Endothelial cell of umbilical vein (primary cell): ENCODE data around the gene FOXP1. TPM values are rescaled to one million over a fixed set of nuclear protein-coding genes. Genes with fewer than 3 reads are reported as not detected.

Source experiments
- BruUV-seq: library from RNA; stranded (reverse); fragments of 400-500 nt; replicated peaks from 2 replicates; lab custom pipeline; 2021; lab: Mats Ljungman, UMichigan
- CTCF ChIA-PET: fragments of 300-600, 350-600 bp; sonication (Branson Sonifier 250); formaldehyde crosslinking; loops from one replicate; lab custom pipeline; 2021; ENCODE audit warnings: antibody characterized with exemption, inconsistent platforms; lab: Charles Lee
- POLR2A ChIA-PET: fragments of 300-600, 350-600 bp; sonication (Branson Sonifier 250); formaldehyde crosslinking; loops from one replicate; lab custom pipeline; 2021; ENCODE audit warnings: antibody characterized with exemption, inconsistent platforms; lab: Charles Lee
- DNase-seq: peaks from one replicate; pipeline ENCODE4 v3.0.0-alpha.2; 2011; ENCODE audit warnings: low read depth, low spot score
- FAIRE-seq: peaks from 2 replicates; lab custom pipeline; 2011; peaks lifted over from hg19 to GRCh38; lab: Jason Lieb, UNC
- H2AFZ ChIP-seq: 2 replicates; pipeline ENCODE4 v1.6.0; 2012; ENCODE audit warnings: low read depth, low read length, control low read depth, inconsistent platforms
- H3K27ac ChIP-seq: 2 replicates; pipeline ENCODE4 v1.5.1; 2011; ENCODE audit warnings: low read depth, mild to moderate bottlenecking, control low read depth, low read length, moderate library complexity; ENCODE audit not compliant: insufficient read depth
- H3K27me3 ChIP-seq, 2 experiments: 2 replicates each; pipeline versions ENCODE4 v1.6.0 to v1.6.1; 2011; ENCODE audit warnings: low read length in 2 of 2, mixed read lengths in 1 of 2; ENCODE audit not compliant: control insufficient read depth in 2 of 2, insufficient read depth in 2 of 2
- H3K36me3 ChIP-seq, 2 experiments: 2 replicates in 1 of 2; 3 replicates in 1 of 2; pipeline ENCODE4 v1.5.1; 2011; ENCODE audit warnings: low read length in 2 of 2, mild to moderate bottlenecking in 1 of 2, moderate library complexity in 1 of 2; ENCODE audit not compliant: control insufficient read depth in 2 of 2, insufficient read depth in 2 of 2; ENCODE audit errors: extremely low read depth in 1 of 2
- H3K4me1 ChIP-seq: 3 replicates; pipeline ENCODE4 v1.5.1; 2011; ENCODE audit warnings: mild to moderate bottlenecking, low read length; ENCODE audit not compliant: control insufficient read depth, insufficient read depth; ENCODE audit errors: extremely low read depth
- H3K4me2 ChIP-seq: 2 replicates; pipeline ENCODE4 v1.6.1; 2011; ENCODE audit warnings: low read length, control low read depth, mixed read lengths; ENCODE audit not compliant: insufficient read depth
- H3K4me3 ChIP-seq, 3 experiments: fragments of 200-600 bp in 1 of 3; sonication (generic), shearing (Covaris generic) in 1 of 3; replicated peaks in 1 of 3; 2 replicates each; pipeline ENCODE4 v1.5.1; 2011 to 2016; ENCODE audit warnings: control low read depth in 3 of 3, low read length in 3 of 3, mild to moderate bottlenecking in 2 of 3, inconsistent platforms in 1 of 3, low read depth in 1 of 3, moderate library complexity in 1 of 3; ENCODE audit not compliant: insufficient read depth in 1 of 3
- H3K79me2 ChIP-seq: 2 replicates; pipeline ENCODE4 v1.6.0; 2012; ENCODE audit warnings: low read length, inconsistent platforms; ENCODE audit not compliant: control insufficient read depth, insufficient read depth
- H3K9ac ChIP-seq: replicated peaks from 2 replicates; pipeline ENCODE3; 2011; ENCODE audit warnings: low read length, control low read depth; ENCODE audit not compliant: insufficient read depth; ENCODE audit errors: extremely low read depth
- H3K9me1 ChIP-seq: replicated peaks from 3 replicates; pipeline ENCODE4 v1.6.0; 2011; ENCODE audit warnings: mild to moderate bottlenecking, low read length; ENCODE audit not compliant: control insufficient read depth, insufficient read depth; ENCODE audit errors: extremely low read depth
- H3K9me3 ChIP-seq: replicated peaks from 2 replicates; pipeline ENCODE4 v1.5.1; 2012; ENCODE audit warnings: low read length, inconsistent platforms; ENCODE audit not compliant: control insufficient read depth, insufficient read depth
- H4K20me1 ChIP-seq: replicated peaks from 2 replicates; pipeline ENCODE3; 2011; ENCODE audit warnings: mild to moderate bottlenecking, low read length; ENCODE audit not compliant: control insufficient read depth, insufficient read depth; ENCODE audit errors: extremely low read depth
- CTCF ChIP-seq, 2 donors: IDR thresholded peaks; 1 replicate in 1 of 2; 2 replicates in 1 of 2; pipeline ENCODE4 v1.5.1; 2011; ENCODE audit warnings: low read length in 2 of 2, mild to moderate bottlenecking in 2 of 2, moderate library complexity in 2 of 2, control low read depth in 1 of 2, inconsistent platforms in 1 of 2, low read depth in 1 of 2; ENCODE audit not compliant: insufficient read depth in 1 of 2; ENCODE audit errors: extremely low read depth in 1 of 2
- EZH2 ChIP-seq: IDR thresholded peaks from 2 replicates; pipeline ENCODE4 v1.6.1; 2012; ENCODE audit warnings: borderline replicate concordance, low read depth, mild to moderate bottlenecking, moderate library complexity, low read length, inconsistent platforms; ENCODE audit not compliant: severe bottlenecking
- GATA2 ChIP-seq: IDR thresholded peaks from 2 replicates; pipeline ENCODE4 v1.7.0; 2011; ENCODE audit warnings: low read depth, mild to moderate bottlenecking, moderate library complexity, mixed read lengths, low read length; ENCODE audit not compliant: insufficient read length, insufficient read depth
- JUN ChIP-seq: IDR thresholded peaks from 2 replicates; pipeline ENCODE4 v1.6.1; 2011; ENCODE audit warnings: borderline replicate concordance, low read depth; ENCODE audit not compliant: insufficient read length, insufficient read depth
- MAX ChIP-seq: IDR thresholded peaks from 2 replicates; pipeline ENCODE4 v1.6.1; 2011; ENCODE audit not compliant: insufficient read depth, insufficient read length
- MYC ChIP-seq: IDR thresholded peaks from one replicate; pipeline ENCODE4 v1.6.1; 2011; ENCODE audit warnings: mild to moderate bottlenecking, low read depth, low read length
- POLR2A ChIP-seq: IDR thresholded peaks from 2 replicates; pipeline ENCODE4 v1.6.1; 2012; ENCODE audit warnings: low read depth, mild to moderate bottlenecking, control low read depth, low read length
- POLR2AphosphoS5 ChIP-seq: IDR thresholded peaks from 2 replicates; pipeline ENCODE4 v1.6.1; 2012; ENCODE audit warnings: low read depth, mild to moderate bottlenecking, control low read depth, low read length, moderate library complexity; ENCODE audit not compliant: insufficient read depth
- dilution Hi-C: fragments of 300-500 bp; cut with MboI; formaldehyde crosslinking; loops from one replicate; pipeline ENCODE4 v1.15.0; 2019; ENCODE audit warnings: low sequenced_read_pairs; ENCODE audit not compliant: extremely low pct_ligation_motif_present
- intact Hi-C: fragments of 100-400 bp; cut with micrococcal nuclease; formaldehyde crosslinking; loops from one replicate; pipeline ENCODE4 v1.10.0; 2022
- polyA plus RNA-seq, 4 experiments: library from polyadenylated mRNA; depleted of rRNA in 3 of 4; stranded (reverse) in 3 of 4; unstranded in 1 of 4; fragments of >200 nt; gene quantifications; 2 replicates each; pipeline versions ENCODE4 v1.2.1 to v1.2.3, GENCODE V29; 2011 to 2012; ENCODE audit warnings: missing spikeins in 1 of 4
- total RNA-seq: library from RNA; stranded (reverse); gene quantifications from 2 replicates; pipeline ENCODE4 v1.2.3, GENCODE V29; 2021

The FOXP1 gene
- total and polyA plus RNA-seq, 2 donors (not counting 3 experiments of a cell fraction or from before 2014, with no cell fraction given) = 41.0 to 107 TPM

- Histone ChIP-seq H3K36me3 (no peaks in the 10 kb centered on the region), H3K9ac (no peak overlapping the region), H2AFZ (no peak overlapping the region), H3K9me3 (no peaks in the 10 kb centered on the region), H3K4me2 (peak overlapping the region; percentile 83), H3K27ac (no peak overlapping the region), H3K9me1 (no peaks in the 10 kb centered on the region), H3K4me3 (no peak overlapping the region), H3K79me2 (no peaks in the 10 kb centered on the region), H3K27me3 (no peaks in the 10 kb centered on the region), H3K4me1 (peaks cover 24% of the 10 kb centered on the region), H4K20me1 (no peaks in the 10 kb centered on the region)
- TF ChIP-seq JUN (no peak), POLR2AphosphoS5 (no peak), EZH2 (no peak), GATA2 (no peak), MYC (no peak), CTCF (IDR thresholded peaks at IDR 0.05; ENCODE audit: extremely low read depth in 1 of 2, insufficient read depth in 1 of 2, low read depth in 1 of 2, low read length in 2 of 2) (no peak), POLR2A (no peak), MAX (no peak)
- ChIA-PET CTCF (interaction anchor here (0.6 to 1.3 kb wide), 2 partner anchors 104 to 754 kb away, joined by 4 to 7 read pairs; no protein-coding TSS in a partner anchor), POLR2A (no interaction called here)
- BruUV-seq = no TSS peak
- dilution Hi-C loops = no loop called here
- intact Hi-C loops = loop anchor here (1.0 to 10.0 kb wide), 8 partner anchors 199 to 772 kb away; no protein-coding TSS in a partner anchor
- no peak for DNase-seq
- no peak for FAIRE-seq
Measured at GRCh38 chr3:71304247-71304646, 279.3 kb downstream of the FOXP1 start.
